Vagina (tissue), 2 donors: ENCODE data around the gene ADIRF. TPM values are rescaled to one million over a fixed set of nuclear protein-coding genes. Genes with fewer than 3 reads are reported as not detected.

Experiments
- DNase-seq, 2 donors: peaks; one replicate each; pipeline ENCODE4 v3.0.0-alpha.2; 2017; ENCODE audit errors: extremely low spot score in 2 of 2
- H3K27ac ChIP-seq: fragments of 200-600 bp; sonication (generic); one replicate; pipeline ENCODE4 v1.5.1; 2019
- H3K27me3 ChIP-seq: fragments of 200-600 bp; sonication (generic); one replicate; pipeline ENCODE4 v1.5.1; 2019
- H3K36me3 ChIP-seq, 2 donors: fragments of 200-600 bp; sonication (generic); one replicate each; pipeline ENCODE4 v1.5.1; 2017 to 2019
- H3K4me1 ChIP-seq: fragments of 200-600 bp; sonication (generic); one replicate; pipeline ENCODE4 v1.5.1; 2019
- H3K4me3 ChIP-seq, 2 donors: fragments of 200-600 bp; sonication (generic); 1 replicate in 1 of 2; 2 replicates in 1 of 2; pipeline ENCODE4 v1.5.1; 2016 to 2019
- H3K9me3 ChIP-seq: fragments of 200-600 bp; sonication (generic); one replicate; pipeline ENCODE4 v1.5.1; 2019
- CTCF ChIP-seq, 3 experiments: fragments of 450-650 bp in 2 of 3; fragments of 200-600 bp in 1 of 3; sonication (generic) in 1 of 3; IDR thresholded peaks; one replicate each; pipeline ENCODE4 v1.5.1; 2017 to 2019; ENCODE audit warnings: antibody characterized with exemption in 3 of 3, mild to moderate bottlenecking in 2 of 3, moderate library complexity in 2 of 3
- POLR2A ChIP-seq, 2 donors: fragments of 450-650 bp; IDR thresholded peaks; one replicate each; pipeline ENCODE4 v1.6.1; 2017; ENCODE audit warnings: antibody characterized with exemption in 2 of 2, mild to moderate bottlenecking in 2 of 2, moderate library complexity in 2 of 2
- POLR2AphosphoS5 ChIP-seq, 2 donors: sonication (generic); formaldehyde crosslinking; IDR thresholded peaks; one replicate each; pipeline ENCODE4 v1.9.0; 2017; ENCODE audit warnings: antibody characterized with exemption in 2 of 2, mild to moderate bottlenecking in 2 of 2, low read depth in 1 of 2; ENCODE audit not compliant: insufficient read depth in 1 of 2
- intact Hi-C: fragments of 100-400 bp; cut with DNase I; formaldehyde crosslinking; loops from one replicate; pipeline ENCODE4 v1.15.1; 2023
- total RNA-seq: library from RNA; depleted of rRNA; stranded (reverse); fragments of >200 nt; gene quantifications from one replicate; pipeline ENCODE4 v1.2.3, GENCODE V29; 2016

Gene ADIRF
- total RNA-seq, 1 donor from 2014 or later, result 374 TPM

- Histone ChIP-seq H3K27ac (peak overlapping the region; percentile 28), H3K4me1 (peaks cover 65% of the 10 kb centered on the region), H3K4me3 (no peak overlapping the region), H3K27me3 (no peaks in the 10 kb centered on the region), H3K9me3 (no peaks in the 10 kb centered on the region), H3K36me3 (no peaks in the 10 kb centered on the region)
- intact Hi-C loops, result no loop called here
- TF ChIP-seq POLR2AphosphoS5 (IDR thresholded peaks at IDR 0.05; ENCODE audit: insufficient read depth in 1 of 2, low read depth in 1 of 2) (no peak), CTCF (IDR thresholded peaks at IDR 0.05) (no peak), POLR2A (IDR thresholded peaks at IDR 0.05) (no peak)
- DNase-seq, result peak; percentile 67 to 84
Observed at GRCh38 chr10:86964847-86965190, 3.5 kb upstream of the ADIRF start.

- no peaks in the 10 kb centered on the region for H3K27me3 ChIP-seq
- H3K9me3 ChIP-seq, result no peaks in the 10 kb centered on the region
- peaks cover 57% of the 10 kb centered on the region for H3K4me1 ChIP-seq
- intact Hi-C loops, result no loop called here
- TF ChIP-seq CTCF (IDR thresholded peaks at IDR 0.05), result no peak
- no peak for TF ChIP-seq POLR2AphosphoS5 (IDR thresholded peaks at IDR 0.05; ENCODE audit: insufficient read depth in 1 of 2, low read depth in 1 of 2)
- no peak for TF ChIP-seq POLR2A (IDR thresholded peaks at IDR 0.05)
- H3K4me3 ChIP-seq, result peak overlapping the region; percentile 12 to 31
- peak overlapping the region; percentile 99 for H3K27ac ChIP-seq
- no peaks in the 10 kb centered on the region for H3K36me3 ChIP-seq
- peak in 1 of 2 donors; percentile 61 for DNase-seq
Observed at GRCh38 chr10:86965986-86966654, 2.2 kb upstream of the ADIRF start.

- H3K36me3 ChIP-seq, result no peaks in the 10 kb centered on the region
- TF ChIP-seq POLR2A (IDR thresholded peaks at IDR 0.05) (no peak), POLR2AphosphoS5 (IDR thresholded peaks at IDR 0.05; ENCODE audit: insufficient read depth in 1 of 2, low read depth in 1 of 2) (no peak), CTCF (IDR thresholded peaks at IDR 0.05) (no peak)
- no peaks in the 10 kb centered on the region for H3K9me3 ChIP-seq
- H3K27me3 ChIP-seq, result no peaks in the 10 kb centered on the region
- peak; percentile 90 to 95 for DNase-seq
- peak overlapping the region; percentile 76 to 92 for H3K4me3 ChIP-seq
- peaks cover 70% of the 10 kb centered on the region for H3K4me1 ChIP-seq
- intact Hi-C loops, result no loop called here
- peak overlapping the region; percentile 99 for H3K27ac ChIP-seq
Observed at GRCh38 chr10:86967481-86967941, 771 bp upstream of the ADIRF start.

- Histone ChIP-seq H3K27ac (peak overlapping the region; percentile 99), H3K9me3 (no peaks in the 10 kb centered on the region), H3K4me1 (peaks cover 76% of the 10 kb centered on the region), H3K4me3 (peak overlapping the region; percentile 76 to 92), H3K27me3 (no peaks in the 10 kb centered on the region), H3K36me3 (no peaks in the 10 kb centered on the region)
- peak; percentile 77 to 90 for DNase-seq
- intact Hi-C loops, result no loop called here
- TF ChIP-seq POLR2AphosphoS5 (IDR thresholded peaks at IDR 0.05; ENCODE audit: insufficient read depth in 1 of 2, low read depth in 1 of 2) (no peak), CTCF (IDR thresholded peaks at IDR 0.05) (no peak), POLR2A (IDR thresholded peaks at IDR 0.05) (no peak)
Observed at GRCh38 chr10:86968994-86969355, 693 bp downstream of the ADIRF start.

- H3K27me3 ChIP-seq, result no peaks in the 10 kb centered on the region
- H3K36me3 ChIP-seq, result no peaks in the 10 kb centered on the region
- peaks cover 70% of the 10 kb centered on the region for H3K4me1 ChIP-seq
- peak overlapping the region; percentile 76 to 92 for H3K4me3 ChIP-seq
- no peak for TF ChIP-seq POLR2AphosphoS5 (IDR thresholded peaks at IDR 0.05; ENCODE audit: insufficient read depth in 1 of 2, low read depth in 1 of 2)
- TF ChIP-seq POLR2A (IDR thresholded peaks at IDR 0.05), result no peak
- TF ChIP-seq CTCF (IDR thresholded peaks at IDR 0.05), result no peak
- H3K9me3 ChIP-seq, result no peaks in the 10 kb centered on the region
- peak; percentile 87 to 92 for DNase-seq
- intact Hi-C loops, result loop anchor here (5.0 kb wide), 1 partner anchor 123 kb away; the partner anchor contains the start of gene GLUD1
- peak overlapping the region; percentile 99 for H3K27ac ChIP-seq
Observed at GRCh38 chr10:86969421-86970041, 1.2 kb downstream of the ADIRF start.
